Cardiac muscle cell (in vitro differentiated cells and primary cell): ENCODE measurements around the gene MBNL2. TPM values are rescaled to one million over a fixed set of nuclear protein-coding genes. Genes with fewer than 3 reads are reported as not detected.

Experiments
- DNase-seq, 2 donors: peaks; one replicate each; pipeline versions ENCODE4 v3.0.0 to v3.0.0-alpha.2; 2010 to 2017; ENCODE audit warnings: low read depth in 1 of 2, low spot score in 1 of 2
- H3K27ac ChIP-seq: fragments of 200-600 bp; sonication (generic); 2 replicates; pipeline ENCODE4 v1.5.1; 2016
- H3K27me3 ChIP-seq: fragments of 200-600 bp; sonication (generic); 2 replicates; pipeline ENCODE4 v1.6.0; 2016; ENCODE audit warnings: control low read depth
- H3K36me3 ChIP-seq: fragments of 200-600 bp; sonication (generic); 2 replicates; pipeline ENCODE4 v1.5.1; 2016; ENCODE audit warnings: control low read depth
- H3K4me1 ChIP-seq: fragments of 200-600 bp; sonication (generic); 2 replicates; pipeline ENCODE4 v1.8.1; 2017; ENCODE audit warnings: low read depth, mild to moderate bottlenecking, mixed run types
- H3K4me3 ChIP-seq: fragments of 200-600 bp; sonication (generic); 2 replicates; pipeline ENCODE4 v1.5.1; 2016; ENCODE audit warnings: mild to moderate bottlenecking
- H3K9me3 ChIP-seq: fragments of 200-600 bp; sonication (generic); 2 replicates; pipeline ENCODE4 v1.5.1; 2017; ENCODE audit warnings: low read depth, mild to moderate bottlenecking, control low read depth
- polyA plus RNA-seq: library from polyadenylated mRNA; unstranded; fragments of >200 nt; fragmentation: Nextera tagmentation; extraction: Ambion mirVana; gene quantifications from 2 replicates; pipeline ENCODE4 v1.2.1, GENCODE V29; 2016
- total RNA-seq: library from RNA; depleted of rRNA; stranded (reverse); fragments of >200 nt; gene quantifications from 2 replicates; pipeline ENCODE4 v1.2.3, GENCODE V29; 2016
- TF ChIP-seq, protein P1 (sequence below): IDR thresholded peaks from 2 replicates; pipeline ENCODE4 v1.5.1; 2012; ENCODE audit warnings: low read depth, mild to moderate bottlenecking, low read length

MBNL2 gene
- total and polyA plus RNA-seq, 2 experiments from 2014 or later, result 15.2 to 27.8 TPM

- Histone ChIP-seq H3K36me3 (no peaks in the 10 kb centered on the region), H3K27ac (no peak overlapping the region), H3K4me3 (no peak overlapping the region), H3K9me3 (no peaks in the 10 kb centered on the region), H3K27me3 (no peaks in the 10 kb centered on the region), H3K4me1 (peaks cover 12% of the 10 kb centered on the region)
- TF ChIP-seq, protein P1, sequence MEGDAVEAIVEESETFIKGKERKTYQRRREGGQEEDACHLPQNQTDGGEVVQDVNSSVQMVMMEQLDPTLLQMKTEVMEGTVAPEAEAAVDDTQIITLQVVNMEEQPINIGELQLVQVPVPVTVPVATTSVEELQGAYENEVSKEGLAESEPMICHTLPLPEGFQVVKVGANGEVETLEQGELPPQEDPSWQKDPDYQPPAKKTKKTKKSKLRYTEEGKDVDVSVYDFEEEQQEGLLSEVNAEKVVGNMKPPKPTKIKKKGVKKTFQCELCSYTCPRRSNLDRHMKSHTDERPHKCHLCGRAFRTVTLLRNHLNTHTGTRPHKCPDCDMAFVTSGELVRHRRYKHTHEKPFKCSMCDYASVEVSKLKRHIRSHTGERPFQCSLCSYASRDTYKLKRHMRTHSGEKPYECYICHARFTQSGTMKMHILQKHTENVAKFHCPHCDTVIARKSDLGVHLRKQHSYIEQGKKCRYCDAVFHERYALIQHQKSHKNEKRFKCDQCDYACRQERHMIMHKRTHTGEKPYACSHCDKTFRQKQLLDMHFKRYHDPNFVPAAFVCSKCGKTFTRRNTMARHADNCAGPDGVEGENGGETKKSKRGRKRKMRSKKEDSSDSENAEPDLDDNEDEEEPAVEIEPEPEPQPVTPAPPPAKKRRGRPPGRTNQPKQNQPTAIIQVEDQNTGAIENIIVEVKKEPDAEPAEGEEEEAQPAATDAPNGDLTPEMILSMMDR, result no peak
- DNase-seq, result no peak
These were observed 134.5 kb downstream of the MBNL2 start for GRCh38 chr13:97356592-97356991.

DNA sequence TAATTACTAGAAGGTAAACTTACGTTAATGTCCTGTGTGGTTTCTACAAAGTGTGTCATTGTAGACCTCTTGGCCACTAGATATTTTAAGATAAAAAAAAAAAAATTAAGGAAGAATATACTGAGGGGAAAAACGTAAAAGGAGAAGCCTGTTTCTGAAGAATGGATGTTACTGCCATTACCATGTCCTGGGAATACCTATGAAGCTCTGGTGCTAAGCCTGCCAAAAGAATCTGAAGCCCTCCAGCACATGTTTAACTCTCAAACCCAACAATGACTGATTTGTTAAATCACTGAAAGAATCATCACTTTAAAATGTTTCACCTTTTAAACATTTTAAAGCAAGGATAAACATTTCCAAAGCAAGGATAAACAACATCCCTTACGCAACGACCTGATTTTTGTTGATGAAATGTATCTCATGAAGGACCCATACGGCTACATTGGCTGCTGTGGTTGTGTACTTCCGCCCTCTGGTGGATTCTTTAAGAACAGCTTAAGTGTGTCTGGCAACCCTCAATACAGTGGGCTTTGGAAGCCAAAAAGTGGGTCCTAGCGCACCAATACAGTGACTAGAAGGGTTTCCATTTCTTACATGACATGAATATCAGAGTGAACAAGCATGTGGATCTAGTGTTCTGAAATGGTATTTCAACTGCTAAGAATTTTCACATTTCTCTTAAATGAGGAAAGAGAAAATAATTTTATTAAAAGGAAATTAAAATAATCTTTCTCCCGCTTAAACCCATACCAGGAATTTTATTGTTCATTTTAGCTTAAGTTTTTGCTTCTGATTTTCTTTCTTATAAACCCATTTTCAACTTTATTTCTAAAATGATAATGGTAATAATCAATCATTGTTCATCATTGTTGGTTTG is 137.3 kb downstream of the MBNL2 start:
- Histone ChIP-seq H3K27me3 (no peaks in the 10 kb centered on the region), H3K36me3 (peaks cover 4% of the 10 kb centered on the region), H3K9me3 (no peaks in the 10 kb centered on the region), H3K27ac (no peak overlapping the region), H3K4me1 (peaks cover 18% of the 10 kb centered on the region), H3K4me3 (no peak overlapping the region)
- DNase-seq, result peak; percentile 77 to 87
- TF ChIP-seq, protein P1, result peak; percentile 79

DNA sequence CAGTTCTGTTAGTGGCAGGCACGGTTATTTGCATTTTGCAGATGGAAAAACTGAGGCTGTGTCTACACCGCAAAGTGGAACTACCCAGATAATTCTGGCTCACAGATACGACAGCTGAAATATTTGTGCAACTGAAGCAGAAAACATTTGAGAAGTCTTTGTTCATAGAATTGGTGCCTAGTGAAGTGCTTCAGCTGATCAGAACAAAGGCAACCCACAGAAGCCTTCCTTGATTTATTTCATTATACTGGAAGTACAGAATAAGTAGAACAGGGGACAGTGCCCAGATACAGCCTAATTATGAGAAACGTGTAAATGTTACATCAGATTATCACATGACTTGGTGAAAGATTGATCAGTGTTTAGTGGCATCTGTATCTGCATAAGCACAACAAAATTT is 138.5 kb downstream of the MBNL2 start:
- Histone ChIP-seq H3K36me3 (peaks cover 4% of the 10 kb centered on the region), H3K9me3 (no peaks in the 10 kb centered on the region), H3K4me1 (peaks cover 12% of the 10 kb centered on the region), H3K27me3 (no peaks in the 10 kb centered on the region), H3K27ac (no peak overlapping the region), H3K4me3 (no peak overlapping the region)
- TF ChIP-seq, protein P1, result no peak
- DNase-seq, result no peak

GRCh38 chr13:97364031-97364430 is 141.9 kb downstream of the MBNL2 start:
- Histone ChIP-seq H3K36me3 (peaks cover 7% of the 10 kb centered on the region), H3K27ac (no peak overlapping the region), H3K4me3 (no peak overlapping the region), H3K9me3 (no peaks in the 10 kb centered on the region), H3K27me3 (no peaks in the 10 kb centered on the region), H3K4me1 (peaks cover 10% of the 10 kb centered on the region)
- TF ChIP-seq, protein P1, result no peak
- no peak for DNase-seq

GRCh38 chr13:97364827-97365226 is 142.7 kb downstream of the MBNL2 start:
- Histone ChIP-seq H3K36me3 (peaks cover 7% of the 10 kb centered on the region), H3K4me3 (no peak overlapping the region), H3K9me3 (no peaks in the 10 kb centered on the region), H3K27ac (no peak overlapping the region), H3K4me1 (peaks cover 10% of the 10 kb centered on the region), H3K27me3 (no peaks in the 10 kb centered on the region)
- TF ChIP-seq, protein P1, result no peak
- no peak for DNase-seq
